GM10266 (cell line): ENCODE data around the gene SETBP1.

Source experiments
- DNase-seq: peaks from one replicate; pipeline ENCODE4 v3.0.0; 2012; ENCODE audit errors: extremely low spot score
- TF ChIP-seq, protein P1 (sequence below): IDR thresholded peaks from 2 replicates; pipeline ENCODE4 v1.5.1; 2012; ENCODE audit warnings: mild to moderate bottlenecking, low read depth; ENCODE audit not compliant: control insufficient read depth, insufficient read depth; ENCODE audit errors: missing control alignments

Gene SETBP1

GRCh38 chr18:44679056-44679913 is 1.4 kb upstream of the SETBP1 start:
- TF ChIP-seq, protein P1, sequence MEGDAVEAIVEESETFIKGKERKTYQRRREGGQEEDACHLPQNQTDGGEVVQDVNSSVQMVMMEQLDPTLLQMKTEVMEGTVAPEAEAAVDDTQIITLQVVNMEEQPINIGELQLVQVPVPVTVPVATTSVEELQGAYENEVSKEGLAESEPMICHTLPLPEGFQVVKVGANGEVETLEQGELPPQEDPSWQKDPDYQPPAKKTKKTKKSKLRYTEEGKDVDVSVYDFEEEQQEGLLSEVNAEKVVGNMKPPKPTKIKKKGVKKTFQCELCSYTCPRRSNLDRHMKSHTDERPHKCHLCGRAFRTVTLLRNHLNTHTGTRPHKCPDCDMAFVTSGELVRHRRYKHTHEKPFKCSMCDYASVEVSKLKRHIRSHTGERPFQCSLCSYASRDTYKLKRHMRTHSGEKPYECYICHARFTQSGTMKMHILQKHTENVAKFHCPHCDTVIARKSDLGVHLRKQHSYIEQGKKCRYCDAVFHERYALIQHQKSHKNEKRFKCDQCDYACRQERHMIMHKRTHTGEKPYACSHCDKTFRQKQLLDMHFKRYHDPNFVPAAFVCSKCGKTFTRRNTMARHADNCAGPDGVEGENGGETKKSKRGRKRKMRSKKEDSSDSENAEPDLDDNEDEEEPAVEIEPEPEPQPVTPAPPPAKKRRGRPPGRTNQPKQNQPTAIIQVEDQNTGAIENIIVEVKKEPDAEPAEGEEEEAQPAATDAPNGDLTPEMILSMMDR, result peak; percentile 82
- peak; percentile 93 for DNase-seq

- TF ChIP-seq, protein P1, result no peak
- peak; percentile 77 for DNase-seq
Observed at GRCh38 chr18:44679914-44680272, 795 bp upstream of the SETBP1 start.

GRCh38 chr18:44681076-44681970 is 635 bp downstream of the SETBP1 start:
- TF ChIP-seq, protein P1, result no peak
- DNase-seq, result peak; percentile 63

- peak; percentile 54 for DNase-seq
- TF ChIP-seq, protein P1, result no peak
Observed at GRCh38 chr18:44682201-44682870, 1.6 kb downstream of the SETBP1 start.

- DNase-seq, result no peak
Observed at GRCh38 chr18:44682871-44683221, 2.2 kb downstream of the SETBP1 start.

GRCh38 chr18:44683556-44683955 is 2.9 kb downstream of the SETBP1 start:
- TF ChIP-seq, protein P1, result no peak
- no peak for DNase-seq

More at GRCh38 chr18:44682871-44683221, 2.2 kb downstream of the SETBP1 start:
- TF ChIP-seq, protein P1, result no peak

- TF ChIP-seq, protein P1, result no peak
Observed at GRCh38 chr18:44685296-44685695, 4.6 kb downstream of the SETBP1 start.

More at GRCh38 chr18:44685296-44685695, 4.6 kb downstream of the SETBP1 start:
- DNase-seq, result no peak
